HG03196 (cell line): ENCODE results near the gene LRRC8B.
"Not testable (repeated sequence)": the region's sequence is repeated elsewhere in the genome, so short reads cannot be mapped to it uniquely, and the experiment has no call there.

ENCODE experiments used
- ATAC-seq: cut with Tn5 transposase; IDR thresholded peaks from one replicate; pipeline ENCODE4 v1.9.1; 2021; ENCODE audit not compliant: unreplicated experiment

LRRC8B gene

GRCh38 chr1:89606227-89606980 is 81.8 kb downstream of the LRRC8B start:
- no peak for ATAC-seq

- no peak for ATAC-seq
Measured at GRCh38 chr1:89607156-89607555, 82.5 kb downstream of the LRRC8B start.

DNA sequence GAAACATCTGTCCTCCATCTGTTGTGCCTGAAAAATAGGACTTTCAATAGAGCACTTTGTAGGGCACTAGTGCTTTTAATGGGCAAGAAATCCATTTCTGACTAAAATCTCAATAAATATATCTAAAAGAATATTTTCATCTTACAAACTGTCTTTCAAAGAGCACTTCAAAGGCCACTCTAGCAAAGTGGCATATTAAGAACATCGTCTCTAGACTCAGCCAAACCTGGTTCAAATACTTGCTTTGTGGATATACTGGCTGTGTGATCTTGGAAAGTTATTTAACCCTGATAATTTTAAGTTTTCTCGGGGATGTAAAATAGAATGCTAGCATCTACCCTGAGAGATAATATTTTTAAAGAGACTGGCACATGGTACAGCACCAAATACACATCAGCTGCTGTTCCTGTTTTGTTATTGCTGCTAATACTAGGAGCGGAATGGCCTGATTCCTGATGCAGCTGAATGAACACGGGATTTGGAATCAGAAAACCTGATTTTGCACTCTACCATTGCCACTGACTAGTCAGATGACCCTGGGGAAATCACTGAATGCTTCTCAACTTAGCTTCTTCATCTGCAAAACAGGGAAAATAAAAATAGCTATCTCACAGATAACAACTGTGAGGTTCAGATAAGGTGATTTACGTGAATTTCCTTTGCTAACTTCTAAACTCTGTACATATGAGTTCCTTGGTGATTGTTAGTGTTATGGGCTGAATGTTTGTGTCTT is 83.1 kb downstream of the LRRC8B start:
- no peak for ATAC-seq

DNA sequence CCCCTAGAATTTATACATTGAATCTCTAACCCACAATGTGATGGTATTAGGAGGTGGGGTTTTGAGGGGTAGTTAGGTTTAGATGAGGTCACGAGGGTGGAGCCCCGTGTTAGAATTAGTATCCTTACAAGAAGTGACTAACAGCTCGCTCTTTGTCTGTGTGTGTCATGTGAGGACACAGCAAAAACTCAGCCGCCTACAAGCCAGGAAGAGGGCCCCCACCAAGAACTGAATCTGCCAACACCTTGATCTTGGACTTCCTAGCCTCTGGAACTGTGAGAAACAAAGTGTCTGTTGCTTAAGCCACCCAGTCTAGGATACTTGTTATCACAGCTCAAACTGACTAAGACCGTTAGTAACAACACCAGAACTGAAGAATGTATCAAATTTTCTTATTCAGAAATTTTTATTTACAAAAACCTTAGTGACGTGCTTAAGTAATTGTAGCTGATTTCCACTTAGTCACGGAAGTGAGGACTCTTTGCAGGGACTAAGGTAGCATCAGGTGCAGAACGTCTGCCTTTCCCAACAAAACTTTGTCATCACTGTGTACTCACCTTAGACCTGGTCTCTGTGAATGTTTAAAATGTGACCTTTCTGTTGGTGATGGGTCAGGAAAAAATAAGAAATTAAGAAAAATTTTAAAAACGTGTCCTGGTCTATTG is 83.8 kb downstream of the LRRC8B start:
- no peak for ATAC-seq

DNA sequence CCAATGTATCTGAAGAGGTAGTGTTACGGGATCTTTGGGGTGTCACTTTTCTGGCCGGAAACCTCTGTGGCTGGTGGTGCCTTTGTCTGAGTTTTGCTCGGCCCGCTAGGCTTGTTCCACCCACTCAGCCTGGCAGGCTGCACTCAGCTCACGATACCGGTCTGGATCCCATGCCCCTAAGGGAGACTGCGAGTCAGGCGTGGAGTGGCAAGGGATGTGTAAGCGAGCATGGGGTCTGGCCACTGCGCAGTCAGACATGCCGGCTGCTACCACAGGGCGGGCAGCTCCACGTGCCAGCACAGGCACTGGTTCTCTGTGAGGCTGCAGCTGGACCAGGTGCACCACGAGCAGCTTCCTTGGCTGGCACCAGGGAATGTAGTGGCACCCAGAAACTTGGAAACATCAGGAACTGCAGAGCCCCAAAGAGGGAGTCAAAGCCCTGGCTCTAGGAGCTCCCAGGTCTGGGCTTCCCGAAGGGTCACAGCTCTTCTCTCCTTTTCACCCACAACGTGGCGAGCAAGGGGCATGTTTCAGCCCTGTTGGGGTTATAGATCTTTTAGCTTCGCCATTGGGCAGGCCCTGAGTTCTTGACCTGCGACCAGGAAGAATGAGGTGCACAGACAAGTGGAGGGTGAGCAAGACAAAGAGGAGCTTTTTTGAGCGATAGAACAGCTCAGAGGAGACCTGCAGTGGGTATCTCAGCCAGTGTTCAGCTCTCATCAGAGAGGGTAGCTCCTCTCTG is 84.5 kb downstream of the LRRC8B start:
- no peak for ATAC-seq

DNA sequence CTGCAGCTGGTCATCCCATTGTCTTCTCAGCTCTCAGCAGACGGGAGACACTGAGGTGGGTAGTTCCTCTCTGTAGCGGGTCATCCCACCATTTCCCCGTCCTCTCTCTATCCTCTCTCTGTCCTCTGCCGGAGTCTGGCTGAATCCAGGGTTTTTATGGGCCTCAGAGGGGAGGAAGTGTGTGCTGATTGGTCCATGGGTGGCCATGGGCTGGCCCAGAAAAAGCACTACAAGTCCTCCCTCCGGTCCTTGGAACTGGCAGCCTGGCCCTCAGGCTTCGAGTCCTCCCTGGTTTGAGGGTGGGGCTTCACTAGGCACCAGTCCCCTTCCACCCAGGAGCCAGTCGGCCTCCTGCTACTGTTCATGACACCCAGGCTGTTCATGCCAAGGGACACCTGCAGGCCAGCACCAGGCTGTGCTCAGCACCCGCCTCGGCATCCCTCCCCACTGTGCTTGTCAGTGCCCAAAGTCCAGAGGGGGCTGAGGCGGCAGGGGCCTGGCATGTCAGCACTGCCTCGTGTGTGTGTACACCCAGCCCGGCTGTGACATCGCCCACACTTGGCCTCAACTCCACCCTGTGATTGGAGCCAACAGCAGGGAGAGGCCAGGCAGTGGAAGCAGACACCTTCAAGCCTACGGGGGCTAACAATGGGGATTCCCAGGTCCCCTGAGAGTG is 85.3 kb downstream of the LRRC8B start:
- no peak for ATAC-seq

DNA sequence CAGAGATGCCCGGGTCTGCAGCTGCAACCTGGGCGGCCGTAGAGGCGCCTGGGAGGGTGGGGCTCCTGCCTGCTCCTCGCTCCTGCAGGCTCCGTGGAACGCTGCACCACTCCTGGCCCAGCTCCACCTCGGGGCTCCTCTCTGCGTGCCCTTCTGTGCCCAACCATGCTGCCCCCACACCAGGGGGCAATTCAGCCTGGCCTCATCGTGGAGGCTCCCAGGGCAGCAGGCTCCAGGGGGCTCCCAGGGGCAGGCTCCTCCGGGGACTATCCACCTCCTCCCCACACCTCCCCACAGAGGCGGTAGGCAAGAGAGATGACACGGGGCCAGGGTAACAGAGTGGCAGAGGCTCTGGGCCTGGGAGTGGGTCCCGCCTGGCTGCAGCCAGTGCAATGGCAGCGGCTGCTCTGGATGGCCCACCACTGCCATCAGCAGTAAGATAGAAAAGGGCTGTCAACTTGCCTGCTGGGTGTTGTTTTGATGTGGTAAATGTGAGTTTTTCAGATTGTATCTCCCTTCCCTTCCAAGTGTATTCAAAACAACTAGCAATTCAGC is 85.9 kb downstream of the LRRC8B start:
- ATAC-seq: no peak

DNA sequence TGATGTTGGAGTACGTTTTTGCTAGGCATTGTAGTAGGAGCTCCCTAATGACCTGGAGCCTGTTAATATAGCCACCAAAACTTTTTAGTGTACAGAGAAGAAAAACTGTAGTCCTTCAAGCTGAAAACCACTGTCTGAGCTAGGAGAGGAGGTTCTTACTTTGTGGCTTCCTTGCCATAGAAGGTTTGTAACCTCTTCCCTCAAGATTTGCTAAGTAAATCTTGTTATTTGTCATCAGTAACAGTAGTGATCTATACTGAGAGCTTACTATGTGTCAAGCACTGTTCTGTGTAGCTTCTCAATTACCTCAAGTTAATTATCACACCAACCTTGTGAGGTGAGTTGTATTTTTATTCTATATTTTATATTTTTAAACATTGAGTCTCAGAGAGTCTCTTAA is 87.1 kb downstream of the LRRC8B start:
- ATAC-seq: peak; percentile 94

DNA sequence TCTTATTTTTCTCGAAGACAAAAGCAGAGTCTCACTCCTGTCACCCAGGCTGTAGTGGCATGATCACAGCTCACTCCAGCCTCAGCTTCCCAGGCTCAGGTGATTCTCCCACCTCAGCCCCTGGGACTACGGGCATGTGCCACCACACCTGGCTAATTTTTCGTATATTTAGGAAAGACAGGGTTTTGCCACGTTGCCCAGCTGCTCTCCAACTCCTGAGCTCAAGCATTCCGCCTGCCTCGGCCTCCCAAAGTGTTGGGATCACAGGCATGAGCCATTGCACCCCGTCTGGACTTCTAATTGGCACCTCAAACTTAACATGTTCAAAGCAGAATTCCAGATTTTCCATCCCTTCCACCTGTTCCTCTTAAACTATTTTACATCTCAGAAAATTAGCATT is 89.3 kb downstream of the LRRC8B start:
- ATAC-seq: no peak

DNA sequence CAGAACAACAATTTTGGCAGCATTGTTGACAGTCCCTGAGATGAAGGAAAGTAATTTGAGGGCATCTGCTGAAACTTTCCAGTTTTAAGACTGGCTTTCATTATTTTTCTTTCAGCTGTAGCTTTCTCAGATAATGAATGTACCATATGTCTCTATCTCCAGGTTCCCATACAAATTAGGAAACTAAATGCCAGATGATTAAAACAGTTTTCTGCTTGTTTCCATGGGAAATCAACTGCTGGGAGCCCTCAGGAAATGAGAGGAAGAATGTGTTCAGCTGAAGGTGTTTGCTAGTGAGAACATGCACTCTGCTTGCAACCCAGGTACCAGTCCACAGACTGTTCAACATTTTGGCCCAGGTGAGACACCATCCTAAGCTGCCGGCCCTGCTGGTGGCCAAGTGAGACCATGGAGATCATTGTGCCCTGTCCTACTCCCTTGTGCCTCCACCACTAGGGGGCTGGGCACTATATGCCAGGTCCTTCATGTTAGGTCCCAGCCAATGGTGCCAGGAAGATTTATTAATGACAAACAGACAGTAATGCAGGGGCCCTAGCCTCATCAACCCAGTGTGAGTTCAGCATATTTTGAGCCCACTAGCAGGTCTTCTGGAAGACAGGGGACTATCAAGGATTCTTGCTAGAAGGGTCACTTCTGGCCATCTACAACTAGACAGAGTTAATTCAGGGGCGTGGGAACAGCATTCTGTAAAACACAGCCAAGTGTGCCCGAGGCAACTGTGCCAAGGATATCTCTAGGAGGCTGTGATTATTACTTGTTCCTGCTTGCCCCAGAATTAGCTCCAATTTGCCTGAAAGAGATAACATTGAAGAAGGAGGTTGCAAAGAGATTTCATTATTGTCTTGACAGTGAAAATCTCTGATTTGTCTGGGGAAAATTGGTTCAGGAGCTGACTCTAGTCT is 91.3 kb downstream of the LRRC8B start:
- no peak for ATAC-seq

DNA sequence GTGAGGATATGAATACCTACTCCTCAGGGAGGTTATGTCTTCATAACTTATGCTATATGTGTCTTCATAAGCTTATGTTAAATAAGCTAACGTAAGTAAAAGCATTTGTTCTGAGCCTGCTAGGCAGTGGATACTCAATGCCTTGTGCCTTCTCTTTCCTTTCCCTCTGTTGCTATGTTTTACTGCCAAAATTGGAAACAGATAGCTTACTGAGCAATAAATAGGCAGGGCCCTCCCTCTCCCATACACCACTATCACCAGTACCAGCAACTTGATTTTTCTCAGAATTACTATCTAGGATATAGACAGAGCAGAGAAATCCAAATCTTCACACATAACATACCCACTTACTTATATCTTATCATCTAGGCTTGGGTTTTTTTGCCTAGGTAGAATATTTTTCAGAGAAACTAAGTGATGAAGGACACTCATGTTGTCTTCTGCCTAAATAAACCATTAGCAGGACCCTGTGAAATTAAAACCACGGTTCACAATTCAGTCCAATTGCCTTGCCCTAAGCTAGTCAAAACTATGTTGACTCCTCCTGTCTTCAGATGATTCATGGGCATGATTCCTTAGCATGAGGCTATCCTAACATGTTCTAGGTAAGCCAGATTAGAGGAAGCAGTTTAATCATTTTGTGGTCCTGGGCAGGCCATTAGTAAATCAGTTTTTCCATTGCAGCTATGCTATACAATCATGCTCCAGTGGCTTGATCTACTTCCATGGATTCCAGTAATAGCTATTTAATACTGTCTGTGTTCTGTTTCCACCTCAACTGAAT is 92.4 kb downstream of the LRRC8B start:
- ATAC-seq: no peak

GRCh38 chr1:89620664-89621063 is 96.0 kb downstream of the LRRC8B start:
- ATAC-seq: no peak

GRCh38 chr1:89622895-89623294 is 98.3 kb downstream of the LRRC8B start:
- ATAC-seq: no peak

GRCh38 chr1:89624314-89624713 is 99.7 kb downstream of the LRRC8B start:
- ATAC-seq: no peak

- ATAC-seq: no peak
Measured at GRCh38 chr1:89624715-89625323, 100.2 kb downstream of the LRRC8B start.

- ATAC-seq: no peak
Measured at GRCh38 chr1:89627596-89627962, 103.0 kb downstream of the LRRC8B start.

DNA sequence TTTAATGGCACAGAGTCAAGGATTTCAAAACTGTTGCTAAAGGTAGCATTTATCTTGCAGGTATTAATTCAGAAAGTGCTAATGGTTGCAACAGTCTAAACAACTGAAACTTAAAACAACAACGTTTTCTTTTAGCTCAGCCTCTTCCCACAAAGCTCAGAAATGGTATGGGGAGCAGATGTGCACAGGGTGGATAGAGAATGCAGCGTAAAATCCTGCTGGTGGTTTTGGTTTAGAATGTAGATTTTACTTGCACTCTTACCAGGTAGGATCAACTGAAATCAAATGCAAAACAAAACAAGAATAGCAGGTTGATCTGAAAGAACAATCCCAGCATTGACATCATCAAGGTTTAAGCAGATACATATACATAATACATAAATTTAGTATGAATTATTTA is 104.5 kb downstream of the LRRC8B start:
- ATAC-seq: no peak

GRCh38 chr1:89629600-89629999 is 105.0 kb downstream of the LRRC8B start:
- not testable (repeated sequence) for ATAC-seq
